ENCODE data around the gene DYNLT1.

DNA sequence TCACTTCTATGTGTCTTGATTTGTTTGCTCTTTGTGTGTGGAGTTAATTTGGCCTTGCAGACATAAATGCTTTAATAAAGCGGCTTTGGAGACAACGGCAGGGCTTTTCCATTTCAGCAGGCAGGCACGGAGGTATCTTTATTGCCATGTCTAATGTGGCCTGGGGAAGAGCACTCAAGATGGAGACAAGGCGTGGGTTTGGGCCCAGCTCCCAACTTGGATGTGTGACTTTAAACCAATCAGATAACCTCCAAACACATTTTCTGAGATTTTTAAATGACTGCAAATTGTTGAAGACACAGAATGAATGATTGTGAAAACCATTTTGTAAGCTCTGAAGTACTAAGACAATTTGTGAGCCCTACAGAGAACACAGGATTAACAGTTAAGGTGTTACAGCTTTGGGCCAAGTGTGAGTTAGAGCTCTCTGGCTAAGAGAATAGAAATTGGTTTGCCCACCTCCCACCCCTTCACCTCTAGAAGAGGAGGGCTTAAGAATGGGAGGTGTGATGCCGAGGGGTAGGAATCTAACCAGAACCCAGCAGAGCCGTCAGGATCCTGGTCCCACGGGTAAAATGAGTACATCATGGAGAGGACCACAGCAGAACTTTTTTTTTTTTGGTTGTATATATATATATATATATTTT lies 9.0 kb downstream of the DYNLT1 start:
- TF ChIP-seq POLR2A (IDR thresholded peaks at IDR 0.05) (no peak), EP300 (IDR thresholded peaks at IDR 0.05) (no peak), POLR2AphosphoS5 (IDR thresholded peaks at IDR 0.05) (no peak)
- TF ChIP-seq, protein P1, sequence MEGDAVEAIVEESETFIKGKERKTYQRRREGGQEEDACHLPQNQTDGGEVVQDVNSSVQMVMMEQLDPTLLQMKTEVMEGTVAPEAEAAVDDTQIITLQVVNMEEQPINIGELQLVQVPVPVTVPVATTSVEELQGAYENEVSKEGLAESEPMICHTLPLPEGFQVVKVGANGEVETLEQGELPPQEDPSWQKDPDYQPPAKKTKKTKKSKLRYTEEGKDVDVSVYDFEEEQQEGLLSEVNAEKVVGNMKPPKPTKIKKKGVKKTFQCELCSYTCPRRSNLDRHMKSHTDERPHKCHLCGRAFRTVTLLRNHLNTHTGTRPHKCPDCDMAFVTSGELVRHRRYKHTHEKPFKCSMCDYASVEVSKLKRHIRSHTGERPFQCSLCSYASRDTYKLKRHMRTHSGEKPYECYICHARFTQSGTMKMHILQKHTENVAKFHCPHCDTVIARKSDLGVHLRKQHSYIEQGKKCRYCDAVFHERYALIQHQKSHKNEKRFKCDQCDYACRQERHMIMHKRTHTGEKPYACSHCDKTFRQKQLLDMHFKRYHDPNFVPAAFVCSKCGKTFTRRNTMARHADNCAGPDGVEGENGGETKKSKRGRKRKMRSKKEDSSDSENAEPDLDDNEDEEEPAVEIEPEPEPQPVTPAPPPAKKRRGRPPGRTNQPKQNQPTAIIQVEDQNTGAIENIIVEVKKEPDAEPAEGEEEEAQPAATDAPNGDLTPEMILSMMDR (IDR thresholded peaks at IDR 0.05) = no peak
